Endometrium (tissue), 2 donors: ENCODE data around the gene PHGDH.
"Not testable (repeated sequence)": the region's sequence is repeated elsewhere in the genome, so short reads cannot be mapped to it uniquely, and the experiment has no call there.

Source experiments
- FAIRE-seq: peaks from 2 replicates; lab custom pipeline; 2012; peaks lifted over from hg19 to GRCh38; lab: Jason Lieb, UNC
- donor health status: control.
- donor health status: control.

The PHGDH gene

DNA sequence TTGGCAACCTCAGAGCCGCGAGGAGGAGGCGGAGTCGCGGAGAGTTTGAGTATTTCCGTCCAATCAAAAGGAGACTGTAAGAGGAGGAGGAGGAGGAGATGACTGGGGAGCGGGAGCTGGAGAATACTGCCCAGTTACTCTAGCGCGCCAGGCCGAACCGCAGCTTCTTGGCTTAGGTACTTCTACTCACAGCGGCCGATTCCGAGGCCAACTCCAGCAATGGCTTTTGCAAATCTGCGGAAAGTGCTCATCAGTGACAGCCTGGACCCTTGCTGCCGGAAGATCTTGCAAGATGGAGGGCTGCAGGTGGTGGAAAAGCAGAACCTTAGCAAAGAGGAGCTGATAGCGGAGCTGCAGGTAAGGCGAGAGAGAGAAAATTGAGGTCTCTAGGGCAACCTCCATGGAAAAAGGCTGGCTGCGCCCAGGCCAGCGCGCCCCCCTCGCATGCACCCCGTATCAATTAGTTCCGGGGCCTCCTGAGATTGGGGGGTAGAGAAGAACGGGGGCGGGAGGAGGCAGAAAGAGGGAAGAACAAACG lies at the start of gene PHGDH:
Gene PHGDH, plus strand, starts transcription at position 131 of the 538 bp plus-strand sequence. Its CDS starts 89 bp downstream, at position 220.
- no peak for FAIRE-seq

DNA sequence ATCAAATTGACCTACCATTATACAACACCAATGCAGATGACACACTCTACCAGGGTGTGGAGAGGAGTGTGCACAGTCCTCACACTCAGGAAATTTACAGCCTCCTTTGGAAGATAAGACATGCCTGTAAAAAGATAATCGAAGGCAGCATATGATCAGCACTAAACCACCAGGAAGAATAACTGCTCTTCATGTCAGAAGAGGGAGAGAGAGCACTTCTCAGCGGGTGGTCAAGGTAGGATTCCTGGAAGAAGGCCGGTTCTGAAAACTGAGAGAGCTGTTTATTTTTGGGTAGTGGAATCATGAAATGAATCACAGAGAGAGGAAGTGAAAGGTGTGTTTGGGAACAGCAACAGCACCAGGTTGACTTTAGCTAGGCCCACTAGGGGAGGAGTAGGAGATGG lies 49.7 kb upstream of the PHGDH start:
- FAIRE-seq: no peak

DNA sequence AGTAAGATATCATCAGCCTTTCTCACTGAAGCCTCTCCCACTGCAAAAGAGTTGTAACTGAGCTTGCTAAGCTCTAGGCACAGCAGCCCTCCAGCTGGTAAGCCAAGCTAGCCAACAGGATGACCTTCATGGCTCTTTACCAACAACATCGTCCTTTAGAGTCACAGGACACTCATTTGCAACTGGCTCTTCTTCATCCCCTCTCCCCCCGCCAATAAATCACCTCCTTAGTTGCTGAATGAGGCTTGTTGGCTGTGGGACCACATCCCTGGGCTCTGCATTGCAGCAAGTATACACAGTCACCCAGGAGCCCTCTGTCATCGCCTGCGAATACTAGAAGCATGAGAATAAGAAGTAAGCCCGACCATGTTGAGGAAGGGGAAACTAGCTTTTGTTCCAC lies 47.7 kb upstream of the PHGDH start:
- FAIRE-seq: no peak

DNA sequence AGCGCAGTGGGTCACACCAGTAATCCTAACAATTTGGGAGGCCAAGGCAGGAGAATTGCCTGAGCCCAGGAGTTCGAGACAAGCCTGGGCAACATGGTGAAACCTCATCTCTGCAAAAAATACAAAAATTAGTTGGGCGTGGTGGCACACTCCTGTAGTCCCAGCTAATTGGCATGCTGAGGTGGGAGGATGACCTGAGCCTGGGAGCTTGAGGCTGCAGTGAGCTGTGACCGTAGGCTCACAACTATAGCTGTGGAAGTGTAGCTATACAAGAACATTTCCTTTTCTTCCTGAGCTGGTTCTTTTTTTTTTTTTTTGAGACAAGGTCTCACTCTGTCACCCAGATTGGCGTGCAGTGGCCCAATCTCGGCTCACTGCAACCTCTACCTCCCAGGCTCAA lies 44.6 kb upstream of the PHGDH start:
- no peak for FAIRE-seq

DNA sequence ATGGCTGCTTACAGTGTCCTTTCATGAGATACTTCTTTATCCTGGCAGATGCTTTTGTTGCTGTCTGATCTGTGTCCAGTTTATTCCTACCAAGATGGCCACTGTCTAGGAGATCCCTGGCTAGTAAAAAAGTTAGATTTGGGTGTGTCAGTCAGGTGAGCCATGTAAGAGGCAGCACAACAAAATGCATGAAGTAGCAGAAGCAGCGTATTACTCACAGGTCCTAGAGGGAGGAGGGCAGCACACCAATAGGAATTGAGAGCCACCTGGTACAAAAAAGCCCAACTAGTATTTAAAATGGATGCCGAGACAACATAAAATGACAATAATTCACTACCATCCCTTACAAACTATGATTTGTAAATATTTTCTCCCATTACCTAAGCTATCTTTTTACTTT lies 40.8 kb upstream of the PHGDH start:
- no peak for FAIRE-seq

DNA sequence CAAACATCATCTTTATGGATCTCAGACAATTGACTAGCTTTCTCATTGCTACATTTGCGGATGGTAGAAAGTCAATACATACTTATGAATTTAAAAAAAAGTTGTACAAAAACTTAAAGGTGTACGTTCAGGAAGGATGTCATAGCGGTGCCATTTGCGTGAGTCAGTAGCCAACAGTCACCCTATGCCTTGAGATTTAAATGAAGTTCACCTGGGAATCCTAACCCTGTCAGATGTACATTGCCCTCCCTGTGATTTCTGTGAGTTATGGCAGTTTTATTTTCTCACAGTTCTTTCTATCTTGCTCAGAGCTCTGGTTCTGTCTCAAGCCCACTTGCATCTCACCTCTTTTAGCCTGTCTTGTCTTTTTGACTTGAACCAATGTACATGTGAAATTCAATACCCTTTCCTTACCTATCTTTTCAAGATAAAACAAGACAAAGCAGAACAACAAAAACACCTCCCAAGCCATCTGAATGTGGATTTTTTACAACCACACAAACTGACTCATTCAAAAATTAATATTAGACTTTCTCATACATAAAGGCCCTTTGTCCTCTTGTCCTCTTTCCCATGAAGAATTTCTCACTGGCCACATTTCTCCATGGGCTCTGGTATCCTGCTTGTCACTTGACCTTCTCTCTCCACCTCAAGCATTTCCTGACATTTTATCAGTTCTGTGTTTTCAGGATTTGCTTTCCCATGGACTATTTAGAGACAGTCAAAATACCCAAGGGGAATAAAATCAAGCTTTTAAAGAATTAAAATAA lies 38.4 kb upstream of the PHGDH start:
- no peak for FAIRE-seq

DNA sequence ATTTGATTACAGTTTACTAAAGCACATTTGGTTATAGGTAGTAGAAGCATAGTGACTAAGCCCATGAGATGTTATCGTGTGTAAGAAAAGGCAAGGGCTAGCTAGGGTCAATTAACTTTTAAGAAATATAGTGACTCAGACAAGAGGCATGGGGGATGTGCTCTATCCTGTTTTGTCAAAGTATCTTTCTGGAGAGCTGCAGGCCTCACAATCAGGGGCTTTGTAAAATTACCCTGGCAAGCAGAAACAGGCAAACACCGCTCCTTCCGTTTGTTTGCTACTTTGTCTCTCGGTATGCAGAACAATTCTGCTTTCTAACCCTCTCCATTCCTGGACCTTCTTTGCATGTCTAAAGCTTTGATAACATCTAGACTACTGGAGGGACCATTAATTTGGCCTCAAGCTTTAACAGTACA lies 37.6 kb upstream of the PHGDH start:
- no peak for FAIRE-seq

DNA sequence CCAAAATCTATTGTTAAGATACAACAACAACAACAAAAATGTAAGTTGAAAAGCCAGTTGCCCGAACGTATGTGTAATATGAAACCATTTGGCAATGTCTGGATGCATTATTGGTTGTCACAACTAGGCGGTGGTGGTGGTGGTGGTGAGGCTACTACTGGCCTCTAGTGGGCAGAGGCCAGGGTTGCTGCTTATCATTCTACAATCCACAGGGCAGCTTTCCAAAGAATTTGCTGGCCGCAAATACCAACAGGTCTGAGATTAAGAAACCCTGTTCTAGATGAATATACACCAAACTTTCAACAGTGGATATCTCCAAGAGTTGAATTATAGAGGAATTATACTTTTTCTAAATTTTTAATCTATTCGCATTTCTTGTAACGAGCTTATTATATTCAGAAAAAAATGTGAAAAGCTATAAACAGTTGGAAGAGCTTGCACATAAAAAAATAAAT lies 36.9 kb upstream of the PHGDH start:
- no peak for FAIRE-seq

DNA sequence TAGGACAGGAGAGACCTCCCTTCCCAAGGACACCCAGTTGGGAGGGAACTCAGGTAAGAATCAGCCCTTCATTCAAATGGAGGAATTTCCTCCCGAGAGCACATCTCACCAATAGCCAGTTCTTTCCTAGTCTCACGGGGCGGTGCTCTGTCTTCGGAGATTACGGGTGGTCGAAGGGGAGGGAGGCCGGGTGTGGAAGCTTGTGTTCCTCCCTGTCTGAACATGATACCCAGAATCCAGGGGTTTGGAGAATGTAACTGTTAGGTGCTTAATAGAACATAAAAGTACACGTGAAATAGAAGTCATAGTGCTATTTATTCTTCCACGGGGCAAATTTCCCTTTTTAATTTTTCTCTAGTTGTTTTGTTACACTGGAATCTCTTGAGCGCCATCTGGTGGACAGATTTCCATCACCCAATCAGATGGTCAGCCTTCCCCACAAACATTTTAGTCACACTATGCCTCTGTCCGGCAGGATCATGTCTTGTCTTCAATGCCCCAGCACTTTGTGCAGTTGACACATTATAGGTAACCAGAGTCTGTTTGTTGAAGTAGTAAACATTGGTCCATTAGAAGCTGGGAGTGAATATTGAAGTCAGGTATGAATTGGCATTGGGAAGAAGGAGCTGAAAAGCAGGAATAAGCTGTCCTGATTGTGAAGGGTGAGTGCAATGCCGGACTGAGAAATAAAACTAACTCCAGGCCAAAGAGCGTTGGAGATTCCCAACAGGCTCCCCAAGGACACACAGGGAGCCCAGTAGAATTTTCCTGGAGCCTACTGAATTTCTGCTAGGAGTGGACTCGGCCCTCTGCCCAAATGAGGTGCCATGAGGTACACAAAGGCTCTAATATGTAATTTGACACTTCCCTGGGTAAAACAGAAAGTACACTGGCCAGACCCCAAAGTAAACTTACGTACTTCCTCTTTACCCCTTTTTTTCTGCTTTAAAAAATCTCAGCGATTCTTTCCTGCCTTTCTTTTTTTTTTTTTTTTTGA lies 36.1 kb upstream of the PHGDH start:
- FAIRE-seq: no peak

DNA sequence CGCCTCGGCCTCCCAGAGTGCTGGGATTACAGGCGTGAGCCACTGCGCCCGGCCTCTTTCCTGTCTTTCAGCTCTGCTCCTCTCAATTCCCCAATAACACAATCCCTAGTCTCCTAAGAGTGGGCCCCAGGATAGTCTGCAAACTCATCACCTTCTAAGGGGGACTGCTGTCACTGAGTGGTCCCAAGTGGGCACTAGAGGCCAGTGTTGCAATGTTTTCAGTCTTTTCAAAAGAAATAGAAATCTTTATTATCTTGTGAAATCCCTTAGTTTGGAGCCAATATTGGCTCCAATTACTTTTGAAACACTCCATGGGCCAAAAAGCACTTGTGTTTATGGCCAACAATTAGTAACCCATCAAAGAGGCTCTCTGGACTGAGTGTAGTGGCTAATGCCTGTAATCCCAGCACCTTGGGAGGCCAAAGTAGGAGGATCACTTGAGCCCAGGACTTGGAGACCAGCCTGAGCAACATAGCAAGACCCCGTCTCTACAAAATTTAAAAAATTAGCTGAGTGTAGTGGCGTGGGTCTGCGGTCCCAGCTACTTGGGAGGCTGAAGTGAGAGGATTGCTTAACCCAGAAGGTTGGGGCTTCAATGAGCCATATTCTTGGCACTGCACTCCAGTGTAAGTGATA lies 35.0 kb upstream of the PHGDH start:
- no peak for FAIRE-seq

DNA sequence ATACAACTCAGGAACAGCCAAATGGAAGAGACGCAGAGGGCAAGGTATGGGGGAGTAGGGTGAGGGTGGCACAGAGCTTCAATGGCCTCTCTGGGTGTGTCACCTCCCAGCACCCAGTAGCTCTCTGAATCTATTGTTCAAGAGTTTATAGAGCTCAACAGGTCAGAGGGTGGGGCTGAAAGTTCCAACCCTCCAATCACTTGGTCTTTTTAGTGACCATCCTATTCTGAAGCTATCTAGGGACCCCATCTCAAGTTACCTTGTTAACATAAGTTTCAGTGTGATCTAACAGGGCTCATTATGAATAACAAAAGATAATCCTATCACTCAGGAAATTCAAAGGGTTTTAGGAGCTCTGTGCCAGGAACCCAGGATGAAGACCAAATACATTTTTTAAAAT lies 32.5 kb upstream of the PHGDH start:
- no peak for FAIRE-seq

DNA sequence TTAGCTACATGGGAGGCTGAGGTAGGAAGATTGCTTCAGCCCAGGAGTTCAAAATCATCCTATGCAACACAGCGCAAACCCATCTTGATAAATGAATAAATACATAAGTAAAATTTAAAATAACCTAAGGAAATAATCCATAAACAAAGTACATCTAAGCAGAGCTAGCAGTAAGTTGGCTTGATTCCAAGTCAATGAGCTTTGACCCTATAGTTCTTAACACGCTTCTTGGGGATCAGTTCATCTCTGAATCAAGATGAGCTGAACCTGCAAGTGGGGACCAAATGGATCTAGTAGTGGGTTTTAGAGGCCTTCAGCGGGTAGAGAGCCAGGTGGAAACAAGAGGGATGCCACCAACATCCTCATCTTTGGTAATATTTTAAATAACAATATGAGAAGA lies 31.5 kb upstream of the PHGDH start:
- no peak for FAIRE-seq

DNA sequence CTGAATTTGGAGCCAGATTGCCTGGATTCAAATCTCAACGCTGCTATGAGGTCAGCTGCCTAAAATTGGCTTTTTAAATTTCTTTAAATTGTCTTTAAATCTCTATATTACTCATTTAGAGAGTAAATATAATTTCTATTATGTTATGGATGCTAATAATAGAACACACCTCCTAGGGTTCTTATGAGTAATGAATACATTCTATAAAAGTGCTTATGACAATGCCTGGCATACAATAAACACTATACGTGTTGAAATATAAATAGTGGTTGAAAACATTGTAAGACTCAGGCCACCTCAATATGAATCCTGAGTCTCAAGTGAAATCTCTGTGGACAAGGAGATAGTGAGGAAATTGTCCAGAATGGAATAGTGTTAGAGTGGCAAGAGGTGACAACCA lies 31.0 kb upstream of the PHGDH start:
- FAIRE-seq: no peak

DNA sequence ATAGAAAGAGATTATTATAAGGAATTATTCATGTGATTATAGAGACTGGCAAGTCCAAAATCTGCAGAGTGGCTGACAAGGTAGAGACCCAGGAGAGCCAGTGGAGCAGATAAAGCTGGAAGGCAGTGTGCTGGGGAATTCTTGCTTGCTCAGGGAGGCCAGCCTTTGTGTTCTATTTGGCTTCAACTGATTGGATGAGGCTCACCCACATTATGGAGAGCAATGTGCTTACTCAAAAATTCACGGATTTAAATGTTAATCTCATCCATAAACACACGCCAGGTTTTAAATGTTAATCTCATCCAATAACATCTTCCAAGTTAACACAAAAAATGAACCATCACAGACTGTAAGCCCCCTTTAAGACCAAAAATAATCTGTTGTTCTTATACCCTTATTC lies 30.2 kb upstream of the PHGDH start:
- FAIRE-seq: no peak

DNA sequence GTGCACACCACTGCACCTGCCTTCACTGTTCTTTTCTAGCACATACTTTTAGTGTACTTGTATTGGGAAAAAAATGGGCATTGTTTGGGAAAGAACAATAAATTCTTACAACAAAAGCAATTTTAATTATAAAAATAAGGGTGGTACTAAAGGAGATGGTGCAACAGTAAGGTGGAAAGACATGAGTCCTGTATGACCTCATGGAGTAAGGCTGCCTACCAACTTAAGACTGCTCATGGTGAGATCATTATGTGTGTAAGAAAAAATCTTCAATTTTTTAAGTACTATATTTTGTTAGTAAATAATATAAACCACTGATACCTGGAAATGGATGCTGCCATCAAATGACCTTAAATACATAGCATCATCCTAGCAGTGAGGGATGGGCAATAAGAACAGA lies 29.6 kb upstream of the PHGDH start:
- no peak for FAIRE-seq

DNA sequence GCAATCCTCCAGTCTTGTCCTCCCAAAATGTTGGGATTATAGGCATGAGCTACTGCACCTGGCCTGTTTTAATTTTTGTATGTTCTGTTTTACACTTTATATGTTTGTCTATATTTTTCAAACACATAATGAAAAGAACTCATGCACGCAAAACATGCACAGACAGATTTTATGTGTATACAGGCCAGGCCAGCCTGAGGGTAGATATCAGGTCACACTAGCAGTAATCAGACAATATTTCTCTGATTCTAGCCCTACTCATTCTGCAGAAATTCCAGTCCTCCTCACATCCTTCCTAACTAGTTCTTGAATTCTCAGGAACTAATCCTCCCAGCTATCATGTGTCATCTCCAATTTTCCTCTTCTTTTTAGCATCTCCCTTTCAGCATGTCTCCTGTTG lies 27.8 kb upstream of the PHGDH start:
- no peak for FAIRE-seq

DNA sequence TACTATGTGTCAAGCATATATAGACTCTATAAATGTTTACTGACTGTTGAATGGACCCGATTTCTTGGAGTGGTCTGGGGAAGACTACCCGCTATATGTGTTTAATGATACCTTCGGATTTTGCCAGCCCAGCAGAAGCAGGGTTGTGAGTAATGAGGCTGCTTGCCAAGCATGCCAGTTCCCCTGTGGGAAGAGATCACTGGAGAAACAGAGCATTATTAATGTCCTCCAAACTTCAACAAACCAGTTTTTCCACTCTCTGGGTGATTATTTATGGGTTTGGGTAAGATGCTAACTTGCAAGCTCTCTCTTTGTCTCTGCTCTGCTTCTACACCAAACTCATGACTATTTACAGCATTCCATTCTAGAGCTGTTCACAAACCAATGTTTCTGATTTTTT lies 25.1 kb upstream of the PHGDH start:
- FAIRE-seq: no peak

DNA sequence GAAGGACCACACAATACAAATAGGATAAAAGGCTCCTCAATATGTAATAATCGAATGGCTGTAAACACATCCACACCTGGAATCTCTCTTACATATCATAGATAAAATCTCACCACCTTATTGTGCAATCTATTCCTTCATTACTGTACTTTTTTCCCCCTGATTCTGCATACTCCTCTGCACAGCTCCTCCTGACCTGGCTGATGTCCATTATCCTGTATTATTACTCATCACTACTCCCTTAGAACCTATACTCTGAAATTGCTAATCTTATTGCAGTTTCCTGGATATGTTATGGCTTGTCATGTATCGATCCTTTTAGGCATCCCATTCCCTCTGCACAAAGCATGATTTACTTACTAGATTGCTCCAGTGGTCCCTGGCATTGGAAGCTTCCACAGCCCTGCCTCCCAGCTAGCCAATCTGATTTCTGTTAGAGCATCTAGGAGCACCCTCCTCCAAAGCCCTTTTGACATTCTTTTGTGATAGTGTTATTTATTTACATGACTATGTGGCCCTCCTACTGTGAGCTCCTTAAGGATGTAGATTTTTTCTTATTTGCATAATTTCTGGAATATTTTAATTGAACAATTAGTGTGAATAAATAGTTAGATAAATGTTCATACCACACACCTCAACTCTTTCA lies 24.2 kb upstream of the PHGDH start:
- no peak for FAIRE-seq

DNA sequence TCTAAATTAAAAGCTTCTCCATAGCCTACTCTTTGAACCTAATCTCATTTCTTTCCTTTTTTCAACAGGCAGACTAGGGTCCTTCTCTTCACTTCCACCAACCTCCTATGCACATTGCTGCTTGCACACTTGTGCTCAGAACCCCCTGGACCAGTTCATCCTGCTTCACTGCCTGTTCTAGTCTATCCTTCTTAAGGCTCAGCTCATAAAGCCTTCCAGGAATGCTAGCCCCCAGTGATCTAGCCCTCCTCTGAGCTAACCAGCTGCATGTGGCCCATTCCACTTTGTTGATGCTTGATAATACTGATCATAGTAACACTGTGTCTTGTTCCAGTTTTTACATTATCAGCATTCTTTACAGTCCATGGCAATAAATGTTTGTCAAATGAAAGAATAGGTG lies 22.9 kb upstream of the PHGDH start:
- no peak for FAIRE-seq

DNA sequence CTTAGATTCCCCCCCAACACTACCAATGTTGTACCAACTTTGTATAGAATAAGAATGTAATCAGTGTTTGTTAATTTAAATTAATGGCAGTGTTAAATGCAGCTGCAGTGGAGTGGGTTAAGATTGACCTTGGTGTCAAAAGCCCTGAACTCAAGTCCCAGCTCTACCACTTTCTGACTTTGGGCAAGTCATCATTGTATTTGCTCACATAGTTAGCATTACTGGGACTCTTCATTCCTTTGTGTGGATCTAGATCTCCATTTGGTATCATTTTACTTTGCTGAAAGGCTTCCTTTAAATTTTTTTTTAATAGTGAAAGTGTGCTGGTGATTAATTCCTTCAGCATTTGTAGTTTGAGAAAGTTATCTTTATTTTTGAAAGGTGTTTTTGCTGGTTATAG lies 22.2 kb upstream of the PHGDH start:
- FAIRE-seq: no peak

DNA sequence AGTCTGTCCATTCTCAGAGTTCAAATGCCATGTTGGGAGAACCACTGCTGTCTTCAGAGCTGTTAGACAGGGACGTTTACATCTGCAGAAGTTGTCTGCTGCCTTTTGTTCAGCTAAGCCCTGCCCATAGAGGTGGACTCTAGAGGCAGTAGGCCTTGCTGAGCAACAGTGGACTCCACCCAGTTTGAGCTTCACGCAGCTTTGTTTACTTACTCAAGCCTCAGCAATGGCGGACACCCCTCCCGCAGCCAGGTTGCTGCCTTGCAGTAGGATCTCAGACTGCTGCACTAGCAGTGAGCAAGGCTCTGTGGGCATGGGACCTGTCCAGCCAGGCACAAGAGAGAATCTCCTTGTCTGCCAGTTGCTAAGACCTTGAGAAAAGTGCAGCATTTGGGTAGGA lies 14.9 kb upstream of the PHGDH start:
- not testable (repeated sequence) for FAIRE-seq

DNA sequence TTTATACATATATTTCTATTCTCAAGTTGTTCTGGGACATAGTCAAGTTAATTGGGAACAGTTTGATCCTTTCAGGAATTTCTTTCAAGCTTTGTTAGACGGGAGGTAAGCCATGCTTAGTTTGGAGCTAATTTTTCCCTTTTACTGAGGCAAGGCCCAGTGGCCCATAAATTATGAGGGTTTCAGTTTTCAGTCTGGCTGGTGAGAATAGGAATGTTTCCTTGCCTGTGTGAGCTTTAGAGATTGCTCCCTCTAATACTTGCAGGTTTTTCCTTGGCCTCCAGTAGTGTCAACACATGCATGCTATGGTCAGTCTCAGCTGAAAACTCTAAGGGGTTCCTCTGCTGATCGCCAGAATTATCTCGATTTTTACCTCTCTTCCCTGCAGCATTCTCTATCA lies 14.1 kb upstream of the PHGDH start:
- no peak for FAIRE-seq
